RWPE1 (cell line): Measurements from ENCODE around the gene TPM4.

Source experiments
- CTCF ChIA-PET: fragments of 350-600 bp; sonication (Branson Sonifier 250); formaldehyde crosslinking; extraction: SDS; loops from one replicate; lab custom pipeline; 2021; lab: Yijun Ruan, JAX
- POLR2A ChIA-PET: fragments of 400-600 bp; formaldehyde crosslinking; extraction: SDS; loops from one replicate; lab custom pipeline; 2020; ENCODE audit warnings: antibody characterized with exemption; ENCODE audit not compliant: low non-redundant PET; lab: Yijun Ruan, JAX
- DNase-seq: peaks from one replicate; pipeline ENCODE4 v3.0.0; 2012; ENCODE audit warnings: low spot score
- H3K27ac ChIP-seq: fragments of 450-650 bp; 2 replicates; pipeline ENCODE4 v1.5.1; 2017
- CTCF ChIP-seq: fragments of 450-650 bp; conservative IDR thresholded peaks from 2 replicates; pipeline ENCODE4 v1.5.1; 2017; ENCODE audit warnings: low read depth, mild to moderate bottlenecking

Gene TPM4

GRCh38 chr19:16091546-16092475 lies 15.5 kb downstream of the TPM4 start:
- peak overlapping the region; percentile 17 for H3K27ac ChIP-seq
- POLR2A ChIA-PET, result interaction anchor here (0.6 kb wide), 1 partner anchor 16 kb away, joined by 3 read pairs; the partner anchor contains the start of gene TPM4
- no peak for DNase-seq
- CTCF ChIA-PET, result interaction anchor here (0.6 to 0.7 kb wide), 2 partner anchors 34 to 514 kb away, joined by 3 to 4 read pairs; no protein-coding TSS in a partner anchor
- no peak for TF ChIP-seq CTCF

GRCh38 chr19:16094360-16095070 lies 18.2 kb downstream of the TPM4 start:
- no peak for TF ChIP-seq CTCF
- DNase-seq, result no peak
- ChIA-PET POLR2A (no interaction called here), CTCF (interaction anchor here (0.6 to 0.8 kb wide), 3 partner anchors 30 to 83 kb away, joined by 3 to 5 read pairs (median 5); no protein-coding TSS in a partner anchor)
- H3K27ac ChIP-seq, result peak overlapping the region; percentile 9; the same call in 1 of the 2 replicates

- CTCF ChIA-PET, result interaction anchor here (0.5 to 0.8 kb wide), 6 partner anchors 11 to 407 kb away, joined by 3 to 6 read pairs (median 4); no protein-coding TSS in a partner anchor
- TF ChIP-seq CTCF, result no peak
- H3K27ac ChIP-seq, result no peak overlapping the region
- POLR2A ChIA-PET, result no interaction called here
- DNase-seq, result no peak
Observed at GRCh38 chr19:16095071-16095571, 18.8 kb downstream of the TPM4 start.

- H3K27ac ChIP-seq, result peak overlapping the region; percentile 30
- no peak for TF ChIP-seq CTCF
- POLR2A ChIA-PET, result no interaction called here
- no peak for DNase-seq
- CTCF ChIA-PET, result interaction anchor here (0.7 to 1.7 kb wide), 3 partner anchors 10 to 51 kb away, joined by 3 to 4 read pairs (median 4); no protein-coding TSS in a partner anchor
Observed at GRCh38 chr19:16096280-16096855, 20.1 kb downstream of the TPM4 start.

- no peak for DNase-seq
- ChIA-PET CTCF (interaction anchor here (1.7 kb wide), 1 partner anchor 12 kb away, joined by 4 read pairs; no protein-coding TSS in a partner anchor), POLR2A (no interaction called here)
- no peak for TF ChIP-seq CTCF
- H3K27ac ChIP-seq, result no peak overlapping the region
Observed at GRCh38 chr19:16098416-16098768, 22.1 kb downstream of the TPM4 start.
